Neuronal stem cell (in vitro differentiated cells): ENCODE results near the gene STAB2.
A peak's percentile ranks its signal among the peaks of the same experiment; 100 is the strongest.

Experiments
- DNase-seq: peaks from one replicate; pipeline ENCODE4 v3.0.0-alpha.2; 2013; ENCODE audit warnings: low spot score
- H2AFZ ChIP-seq: one replicate; pipeline ENCODE4 v1.6.1; 2013; ENCODE audit warnings: mild to moderate bottlenecking, low read length, inconsistent platforms
- H2AK5ac ChIP-seq: 2 replicates; pipeline ENCODE4 v1.6.1; 2013; ENCODE audit warnings: low read depth, mild to moderate bottlenecking, inconsistent platforms, low read length, moderate library complexity, mixed read lengths
- H2BK120ac ChIP-seq: 2 replicates; pipeline ENCODE4 v1.6.1; 2013; ENCODE audit warnings: low read depth, mild to moderate bottlenecking, inconsistent platforms, low read length, moderate library complexity, mixed read lengths
- H2BK12ac ChIP-seq: one replicate; pipeline ENCODE4 v1.6.1; 2013; ENCODE audit warnings: low read length, inconsistent platforms
- H2BK15ac ChIP-seq: 2 replicates; pipeline ENCODE4 v1.6.1; 2013; ENCODE audit warnings: mild to moderate bottlenecking, low read length, inconsistent platforms, mixed read lengths
- H2BK5ac ChIP-seq: one replicate; pipeline ENCODE4 v1.6.1; 2013; ENCODE audit warnings: inconsistent platforms, mild to moderate bottlenecking, low read length, moderate library complexity
- H3K14ac ChIP-seq: one replicate; pipeline ENCODE4 v1.6.1; 2013; ENCODE audit warnings: low read length, inconsistent platforms
- H3K18ac ChIP-seq: 2 replicates; pipeline ENCODE4 v1.6.1; 2013; ENCODE audit warnings: low read length, inconsistent platforms
- H3K23ac ChIP-seq: 2 replicates; pipeline ENCODE4 v1.6.1; 2013; ENCODE audit warnings: low read depth, mild to moderate bottlenecking, mixed read lengths, low read length, inconsistent platforms; ENCODE audit not compliant: poor library complexity
- H3K27ac ChIP-seq: replicated peaks from 3 replicates; pipeline ENCODE4 v1.5.1; 2013; ENCODE audit warnings: low read length, inconsistent platforms
- H3K27me3 ChIP-seq, 3 experiments: 2 replicates each; pipeline ENCODE4 v1.6.1; 2013; ENCODE audit warnings: low read length in 3 of 3, mild to moderate bottlenecking in 2 of 3, inconsistent platforms in 1 of 3, low read depth in 1 of 3, mixed read lengths in 1 of 3, moderate library complexity in 1 of 3; ENCODE audit not compliant: control insufficient read depth in 3 of 3, insufficient read depth in 3 of 3
- H3K36me3 ChIP-seq, 2 donors: replicated peaks in 1 of 2; 2 replicates each; pipeline ENCODE4 v1.6.1; 2013; ENCODE audit warnings: low read length in 2 of 2; ENCODE audit not compliant: control insufficient read depth in 2 of 2, insufficient read depth in 2 of 2
- H3K4ac ChIP-seq: 2 replicates; pipeline ENCODE4 v1.6.1; 2013; ENCODE audit warnings: inconsistent platforms, mild to moderate bottlenecking, low read length, moderate library complexity
- H3K4me1 ChIP-seq, 2 donors: 1 replicate in 1 of 2; 2 replicates in 1 of 2; pipeline ENCODE4 v1.6.1; 2013; ENCODE audit warnings: low read length in 2 of 2, low read depth in 1 of 2; ENCODE audit not compliant: control insufficient read depth in 2 of 2, insufficient read depth in 1 of 2
- H3K4me2 ChIP-seq: one replicate; pipeline ENCODE4 v1.6.1; 2013; ENCODE audit warnings: mild to moderate bottlenecking, low read length, inconsistent platforms; ENCODE audit not compliant: insufficient read depth, poor library complexity, severe bottlenecking
- H3K4me3 ChIP-seq, 2 donors: 2 replicates each; pipeline ENCODE4 v1.5.1; 2013; ENCODE audit warnings: low read length in 2 of 2, mild to moderate bottlenecking in 2 of 2, inconsistent platforms in 1 of 2, moderate library complexity in 1 of 2
- H3K79me1 ChIP-seq: one replicate; pipeline ENCODE4 v1.6.1; 2013; ENCODE audit warnings: low read depth, mild to moderate bottlenecking, inconsistent platforms, low read length, moderate library complexity
- H3K9ac ChIP-seq: one replicate; pipeline ENCODE4 v1.6.1; 2013; ENCODE audit warnings: mild to moderate bottlenecking, low read depth, low read length, inconsistent platforms; ENCODE audit not compliant: poor library complexity
- H3K9me3 ChIP-seq, 2 donors: replicated peaks in 1 of 2; 2 replicates each; pipeline versions ENCODE3 to v1.6.1; 2013; ENCODE audit warnings: low read length in 2 of 2, mild to moderate bottlenecking in 2 of 2, inconsistent platforms in 1 of 2, low read depth in 1 of 2, mixed read lengths in 1 of 2, moderate library complexity in 1 of 2; ENCODE audit not compliant: control insufficient read depth in 2 of 2, insufficient read depth in 1 of 2
- H4K8ac ChIP-seq: one replicate; pipeline ENCODE4 v1.6.1; 2013; ENCODE audit warnings: low read depth, mild to moderate bottlenecking, inconsistent platforms, low read length, moderate library complexity
- H4K91ac ChIP-seq: one replicate; pipeline ENCODE4 v1.6.1; 2013; ENCODE audit warnings: low read length, low read depth, mild to moderate bottlenecking, inconsistent platforms; ENCODE audit not compliant: poor library complexity
- WGBS, 2 donors: extraction: QIAGEN DNeasy Blood & Tissue Kit; methylation state at CpG; one replicate each; pipeline ENCODE4 v1.1.7; 2013; ENCODE audit warnings: missing lambda C conversion rate in 2 of 2, mixed read lengths in 1 of 2; ENCODE audit not compliant: insufficient read length in 2 of 2, insufficient replicate concordance in 1 of 2; ENCODE audit errors: extremely low coverage in 2 of 2; 5-methylcytosine and 5-hydroxymethylcytosine counted together

STAB2 gene

DNA sequence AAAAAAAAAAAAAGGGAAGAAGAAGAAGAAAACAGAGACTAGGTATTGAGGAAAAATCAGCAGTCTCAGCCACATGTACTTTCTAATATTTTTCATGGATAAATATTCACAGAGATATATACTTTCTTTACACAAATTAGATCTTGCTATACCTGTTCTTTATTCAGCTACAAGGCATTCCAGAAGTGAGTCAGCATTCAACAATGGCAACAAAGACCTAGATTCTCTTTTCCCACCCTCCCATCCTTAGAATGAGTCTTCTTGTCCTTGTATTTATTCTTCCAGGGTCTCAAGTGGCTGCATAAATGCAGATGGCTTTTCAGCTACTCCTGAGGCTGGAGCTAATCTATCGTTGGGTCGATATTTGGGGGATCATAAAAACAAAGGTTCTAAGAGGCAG lies 160.9 kb downstream of the STAB2 start:
- Histone ChIP-seq H3K4me2 (no peak overlapping the region), H2BK120ac (no peak overlapping the region), H3K18ac (no peak overlapping the region), H3K27ac (no peak overlapping the region), H3K27me3 (no peaks in the 10 kb centered on the region), H3K36me3 (no peaks in the 10 kb centered on the region), H4K91ac (no peak overlapping the region), H3K4me1 (peaks cover 0 to 2% of the 10 kb centered on the region in 2 donors), H2BK15ac (no peak overlapping the region), H3K23ac (no peak overlapping the region), H2AK5ac (no peak overlapping the region), H2BK5ac (no peak overlapping the region), H3K79me1 (no peaks in the 10 kb centered on the region), H3K4me3 (no peak overlapping the region), H3K9me3 (no peaks in the 10 kb centered on the region), H3K9ac (no peak overlapping the region), H3K4ac (no peak overlapping the region), H2BK12ac (no peak overlapping the region), H2AFZ (no peak overlapping the region), H4K8ac (no peak overlapping the region), H3K14ac (no peak overlapping the region)
- no peak for DNase-seq
- no CpG with 5 or more reads among the region's 2 CpGs for WGBS, 2 donors

DNA sequence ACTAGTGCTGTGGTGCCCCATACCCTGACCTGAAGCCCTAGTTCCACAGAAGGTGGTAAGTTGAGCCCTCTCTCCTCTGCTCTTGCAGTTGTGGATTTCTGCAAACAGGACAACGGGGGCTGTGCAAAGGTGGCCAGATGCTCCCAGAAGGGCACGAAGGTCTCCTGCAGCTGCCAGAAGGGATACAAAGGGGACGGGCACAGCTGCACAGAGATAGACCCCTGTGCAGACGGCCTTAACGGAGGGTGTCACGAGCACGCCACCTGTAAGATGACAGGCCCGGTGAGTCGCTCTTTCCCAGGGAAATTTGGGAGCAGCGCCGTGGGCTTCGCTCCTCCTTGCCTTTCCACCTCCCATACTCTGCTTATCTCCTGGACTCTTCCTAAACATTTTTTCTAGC lies 161.8 kb downstream of the STAB2 start:
- Histone ChIP-seq H3K27me3 (no peaks in the 10 kb centered on the region), H3K23ac (peak overlapping the region; percentile 46), H2BK5ac (no peak overlapping the region), H3K27ac (no peak overlapping the region), H3K18ac (peak overlapping the region; percentile 88), H4K91ac (no peak overlapping the region), H2BK120ac (no peak overlapping the region), H3K14ac (no peak overlapping the region), H3K4me1 (peaks cover 0 to 2% of the 10 kb centered on the region in 2 donors), H2BK12ac (no peak overlapping the region), H3K4me2 (no peak overlapping the region), H2AFZ (no peak overlapping the region), H3K9me3 (no peaks in the 10 kb centered on the region), H3K4me3 (no peak overlapping the region), H2BK15ac (peak overlapping the region; percentile 57), H3K4ac (no peak overlapping the region), H4K8ac (no peak overlapping the region), H2AK5ac (no peak overlapping the region), H3K9ac (peak overlapping the region; percentile 65), H3K36me3 (no peaks in the 10 kb centered on the region), H3K79me1 (no peaks in the 10 kb centered on the region)
- DNase-seq: no peak
- WGBS, 2 donors: no CpG with 5 or more reads among the region's 12 CpGs

DNA sequence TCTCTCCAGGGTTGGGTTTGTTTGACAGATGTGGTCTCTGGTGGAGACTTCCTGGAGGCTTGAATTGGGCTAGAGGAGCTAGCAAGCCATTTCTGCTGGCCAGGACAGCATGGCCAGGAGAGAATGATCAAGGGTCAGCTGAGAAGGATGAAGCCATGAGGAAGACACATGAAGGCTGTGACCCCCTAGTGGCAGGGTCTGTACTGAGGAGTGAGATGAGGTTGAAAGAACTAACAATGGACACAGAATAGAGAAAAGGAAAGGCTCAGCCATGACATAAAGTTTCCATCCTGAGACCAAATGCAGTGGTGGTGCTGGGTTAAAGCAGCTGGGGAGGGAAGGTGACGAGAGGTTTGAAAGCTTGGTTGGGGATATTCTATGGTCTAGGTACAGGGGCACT lies 164.1 kb downstream of the STAB2 start:
- no peak overlapping the region for H3K9ac ChIP-seq
- no peak overlapping the region for H3K27ac ChIP-seq
- no peak overlapping the region for H3K4me2 ChIP-seq
- H3K36me3 ChIP-seq: no peaks in the 10 kb centered on the region
- no peak overlapping the region for H3K14ac ChIP-seq
- H4K91ac ChIP-seq: no peak overlapping the region
- H3K4ac ChIP-seq: no peak overlapping the region
- H3K18ac ChIP-seq: no peak overlapping the region
- no peak overlapping the region for H2AK5ac ChIP-seq
- H2BK120ac ChIP-seq: no peak overlapping the region
- H3K27me3 ChIP-seq: no peaks in the 10 kb centered on the region
- WGBS, 2 donors: no CpG with 5 or more reads among the region's 1 CpG
- H4K8ac ChIP-seq: no peak overlapping the region
- H3K23ac ChIP-seq: no peak overlapping the region
- no peak overlapping the region for H2BK15ac ChIP-seq
- no peak overlapping the region for H2BK5ac ChIP-seq
- H3K9me3 ChIP-seq: no peaks in the 10 kb centered on the region
- peaks cover 0 to 2% of the 10 kb centered on the region in 2 donors for H3K4me1 ChIP-seq
- H3K4me3 ChIP-seq: no peak overlapping the region
- no peak for DNase-seq
- no peak overlapping the region for H2AFZ ChIP-seq
- no peaks in the 10 kb centered on the region for H3K79me1 ChIP-seq
- H2BK12ac ChIP-seq: no peak overlapping the region

DNA sequence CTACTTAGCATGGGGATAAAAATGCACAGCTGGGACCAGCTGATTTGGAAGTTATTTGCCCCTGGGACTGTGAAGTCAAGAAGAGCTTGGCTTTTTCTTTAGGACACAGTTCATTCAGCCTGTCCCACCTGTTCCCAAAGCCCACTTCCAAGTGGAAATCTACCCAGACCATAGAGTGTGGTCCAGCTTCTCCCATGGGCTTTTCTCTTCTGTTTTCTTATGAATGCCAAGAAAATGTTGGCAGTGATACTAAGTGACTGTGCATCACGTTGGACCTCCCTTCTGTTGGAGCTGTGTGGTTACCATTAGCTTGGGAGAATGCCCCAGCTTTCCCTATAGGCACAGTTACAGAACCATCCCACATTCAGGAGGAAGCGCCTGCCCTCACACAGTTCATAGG lies 164.5 kb downstream of the STAB2 start:
- H3K4me2 ChIP-seq: no peak overlapping the region
- H4K8ac ChIP-seq: no peak overlapping the region
- H3K14ac ChIP-seq: no peak overlapping the region
- H2BK15ac ChIP-seq: no peak overlapping the region
- H3K4me3 ChIP-seq: no peak overlapping the region
- H3K79me1 ChIP-seq: no peaks in the 10 kb centered on the region
- H3K9ac ChIP-seq: no peak overlapping the region
- no peak overlapping the region for H2BK5ac ChIP-seq
- no peak overlapping the region for H3K23ac ChIP-seq
- H3K36me3 ChIP-seq: no peaks in the 10 kb centered on the region
- no peak overlapping the region for H2BK12ac ChIP-seq
- no peak overlapping the region for H4K91ac ChIP-seq
- no peak overlapping the region for H2BK120ac ChIP-seq
- no peak for DNase-seq
- no peak overlapping the region for H3K18ac ChIP-seq
- WGBS, 2 donors: no CpG with 5 or more reads among the region's 2 CpGs
- no peak overlapping the region for H3K4ac ChIP-seq
- no peaks in the 10 kb centered on the region for H3K27me3 ChIP-seq
- H2AFZ ChIP-seq: no peak overlapping the region
- H3K4me1 ChIP-seq: peaks cover 0 to 2% of the 10 kb centered on the region in 2 donors
- no peak overlapping the region for H2AK5ac ChIP-seq
- H3K9me3 ChIP-seq: no peaks in the 10 kb centered on the region
- no peak overlapping the region for H3K27ac ChIP-seq
